ENCODE measurements around the gene SLC8A2.

DNA sequence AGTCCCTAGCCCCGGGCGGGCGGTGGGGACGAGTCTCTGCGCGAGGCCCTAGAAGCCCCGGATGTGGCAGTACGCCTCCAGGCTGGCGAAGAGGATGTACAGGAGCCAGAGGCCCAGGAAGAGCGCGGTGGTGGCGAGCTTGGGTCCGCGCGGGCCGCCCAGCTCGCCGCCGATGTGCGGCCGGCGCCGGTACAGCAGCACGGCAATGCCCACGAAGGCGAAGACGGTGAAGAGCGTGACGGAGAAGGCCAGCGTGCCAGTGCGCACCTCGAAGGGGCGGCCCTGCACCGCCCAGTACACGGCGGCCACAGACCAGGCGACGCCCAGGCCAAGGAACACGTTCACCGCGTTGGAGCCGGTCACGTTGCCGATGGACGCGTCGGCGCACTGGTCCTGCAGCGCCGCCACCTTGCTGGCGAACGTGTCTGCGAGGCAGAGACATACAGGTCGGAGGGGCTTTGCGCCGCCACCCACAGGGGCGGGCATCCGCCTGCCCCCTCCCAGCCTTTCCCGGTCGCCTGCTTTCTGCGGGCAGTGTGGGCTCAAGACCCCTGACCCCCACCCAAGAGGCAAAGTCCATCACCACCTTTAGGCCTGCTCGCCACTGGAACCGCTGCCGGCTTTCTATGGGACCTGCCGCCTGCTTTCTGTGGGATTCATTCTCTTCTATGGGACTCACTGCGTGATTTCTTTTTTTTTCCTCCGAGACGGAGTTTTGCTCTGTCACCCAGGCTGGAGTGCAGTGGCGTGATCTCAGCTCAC lies 41.5 kb downstream of the SLC8A2 start:
- TF ChIP-seq, protein P1, sequence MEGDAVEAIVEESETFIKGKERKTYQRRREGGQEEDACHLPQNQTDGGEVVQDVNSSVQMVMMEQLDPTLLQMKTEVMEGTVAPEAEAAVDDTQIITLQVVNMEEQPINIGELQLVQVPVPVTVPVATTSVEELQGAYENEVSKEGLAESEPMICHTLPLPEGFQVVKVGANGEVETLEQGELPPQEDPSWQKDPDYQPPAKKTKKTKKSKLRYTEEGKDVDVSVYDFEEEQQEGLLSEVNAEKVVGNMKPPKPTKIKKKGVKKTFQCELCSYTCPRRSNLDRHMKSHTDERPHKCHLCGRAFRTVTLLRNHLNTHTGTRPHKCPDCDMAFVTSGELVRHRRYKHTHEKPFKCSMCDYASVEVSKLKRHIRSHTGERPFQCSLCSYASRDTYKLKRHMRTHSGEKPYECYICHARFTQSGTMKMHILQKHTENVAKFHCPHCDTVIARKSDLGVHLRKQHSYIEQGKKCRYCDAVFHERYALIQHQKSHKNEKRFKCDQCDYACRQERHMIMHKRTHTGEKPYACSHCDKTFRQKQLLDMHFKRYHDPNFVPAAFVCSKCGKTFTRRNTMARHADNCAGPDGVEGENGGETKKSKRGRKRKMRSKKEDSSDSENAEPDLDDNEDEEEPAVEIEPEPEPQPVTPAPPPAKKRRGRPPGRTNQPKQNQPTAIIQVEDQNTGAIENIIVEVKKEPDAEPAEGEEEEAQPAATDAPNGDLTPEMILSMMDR (IDR thresholded peaks at IDR 0.05) = peak in 7 of 12 donors; percentile 11 to 32 (median 15)
- TF ChIP-seq POLR2A (IDR thresholded peaks at IDR 0.05) = no peak
